ENCODE results near the gene C19orf53.
"Not testable (repeated sequence)": the region's sequence is repeated elsewhere in the genome, so short reads cannot be mapped to it uniquely, and the experiment has no call there.

C19orf53 gene

DNA sequence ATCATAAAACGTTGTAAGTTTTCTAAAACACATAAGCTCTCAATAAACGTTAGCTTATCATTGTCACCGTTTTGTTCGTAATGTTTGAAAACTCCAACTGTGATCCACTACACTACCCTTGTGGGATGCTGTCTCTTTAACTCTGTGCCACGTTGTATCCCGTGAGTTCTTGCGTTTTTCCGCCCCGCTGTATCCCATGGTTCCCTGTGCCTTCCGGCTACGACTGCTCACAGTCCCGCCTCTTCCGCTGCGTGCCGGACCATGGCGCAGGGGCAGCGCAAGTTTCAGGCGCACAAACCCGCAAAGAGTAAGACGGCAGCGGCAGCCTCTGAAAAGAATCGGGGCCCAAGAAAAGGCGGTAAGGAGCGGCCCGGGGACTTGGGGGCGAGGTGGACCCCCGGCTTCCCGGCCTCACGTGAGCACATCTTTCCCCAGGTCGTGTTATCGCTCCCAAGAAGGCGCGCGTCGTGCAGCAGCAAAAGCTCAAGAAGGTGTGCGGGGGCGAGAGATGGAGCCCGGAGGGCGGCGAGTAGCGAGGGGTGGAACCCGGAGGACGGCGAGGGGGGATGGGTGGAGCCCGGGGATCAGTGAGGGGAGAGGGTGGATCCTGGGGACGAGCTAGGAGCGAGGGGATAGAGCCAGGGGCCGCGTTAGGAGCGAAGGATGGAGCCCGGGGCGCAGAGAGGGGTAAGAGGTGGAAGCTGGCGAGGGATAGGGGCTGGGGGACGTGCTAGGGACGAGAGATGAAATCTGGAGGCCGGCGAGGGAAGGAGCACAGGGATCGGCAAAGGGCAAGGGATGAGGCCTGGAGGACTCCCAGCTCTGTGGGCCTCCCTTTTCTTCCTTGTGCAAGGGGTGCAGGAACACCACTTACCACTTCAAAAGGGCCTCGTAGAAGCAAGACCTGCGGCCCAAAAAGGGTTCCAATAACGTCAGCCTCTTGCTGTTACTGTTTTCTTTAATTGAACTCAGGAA is at the start of gene C19orf53:
Gene C19orf53, plus strand, starts transcription at position 240 of the 975 bp plus-strand sequence. Its CDS starts 22 bp downstream, at position 262.
- DNase-seq (ENCODE audit: low spot score): peak; percentile 91

DNA sequence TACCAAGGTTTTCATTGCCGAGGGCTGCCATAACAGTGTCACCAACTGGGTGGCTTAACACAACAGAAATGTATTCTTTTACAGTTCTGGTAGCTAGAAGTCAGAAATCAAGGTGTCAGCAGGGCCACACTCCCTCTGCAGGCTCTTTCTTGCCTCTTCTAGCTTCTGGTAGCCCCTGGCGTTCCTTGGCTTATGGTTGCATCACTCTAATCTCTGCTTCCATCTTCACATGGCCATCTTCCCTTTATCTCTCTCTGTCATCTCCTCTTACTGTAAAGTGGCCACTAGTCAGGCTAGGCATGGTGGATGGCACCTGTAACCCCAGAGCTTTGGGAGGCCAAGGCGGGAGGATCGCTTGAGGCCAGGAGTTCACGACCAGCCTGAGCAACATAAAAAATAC is 47.9 kb upstream of the C19orf53 start:
- no peak for DNase-seq (ENCODE audit: low spot score)

DNA sequence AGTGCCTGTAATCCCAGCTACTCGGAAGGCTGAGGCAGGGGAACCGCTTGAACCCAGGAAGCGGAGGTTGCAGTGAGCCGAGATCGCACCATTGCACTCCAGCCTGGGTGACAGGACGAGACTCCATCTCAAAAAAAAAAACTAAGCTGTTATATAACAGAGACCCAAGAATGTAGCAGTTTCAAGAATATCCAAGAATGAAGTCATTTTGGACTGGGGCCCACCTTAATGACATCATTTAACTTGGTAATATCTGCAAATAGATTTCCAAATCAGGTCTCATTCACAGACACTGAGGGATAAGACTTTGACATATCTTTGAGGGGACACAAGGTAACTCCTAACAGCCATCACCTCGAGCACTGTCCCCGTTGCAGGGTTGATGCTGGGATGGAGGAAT is 46.5 kb upstream of the C19orf53 start:
- DNase-seq (ENCODE audit: low spot score): no peak

DNA sequence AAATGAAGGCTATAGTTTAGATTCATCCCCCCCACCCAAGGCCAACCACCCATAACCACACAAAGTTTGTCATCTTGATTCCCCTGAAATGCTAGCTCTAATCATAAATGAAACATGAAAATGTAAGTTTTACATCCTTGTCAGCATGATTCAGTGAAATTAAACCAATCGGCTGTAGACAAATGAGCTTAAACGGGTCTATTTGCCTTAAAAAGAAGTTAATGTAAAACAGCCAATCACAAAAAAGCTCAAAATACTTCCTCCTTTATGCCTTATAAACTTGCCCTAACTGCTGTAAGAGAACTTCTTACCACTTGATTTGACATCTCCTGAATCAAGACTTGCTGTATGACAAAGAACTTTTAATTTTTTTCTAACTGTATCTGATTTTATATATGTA is 44.4 kb upstream of the C19orf53 start:
- peak; percentile 50 for DNase-seq (ENCODE audit: low spot score)

DNA sequence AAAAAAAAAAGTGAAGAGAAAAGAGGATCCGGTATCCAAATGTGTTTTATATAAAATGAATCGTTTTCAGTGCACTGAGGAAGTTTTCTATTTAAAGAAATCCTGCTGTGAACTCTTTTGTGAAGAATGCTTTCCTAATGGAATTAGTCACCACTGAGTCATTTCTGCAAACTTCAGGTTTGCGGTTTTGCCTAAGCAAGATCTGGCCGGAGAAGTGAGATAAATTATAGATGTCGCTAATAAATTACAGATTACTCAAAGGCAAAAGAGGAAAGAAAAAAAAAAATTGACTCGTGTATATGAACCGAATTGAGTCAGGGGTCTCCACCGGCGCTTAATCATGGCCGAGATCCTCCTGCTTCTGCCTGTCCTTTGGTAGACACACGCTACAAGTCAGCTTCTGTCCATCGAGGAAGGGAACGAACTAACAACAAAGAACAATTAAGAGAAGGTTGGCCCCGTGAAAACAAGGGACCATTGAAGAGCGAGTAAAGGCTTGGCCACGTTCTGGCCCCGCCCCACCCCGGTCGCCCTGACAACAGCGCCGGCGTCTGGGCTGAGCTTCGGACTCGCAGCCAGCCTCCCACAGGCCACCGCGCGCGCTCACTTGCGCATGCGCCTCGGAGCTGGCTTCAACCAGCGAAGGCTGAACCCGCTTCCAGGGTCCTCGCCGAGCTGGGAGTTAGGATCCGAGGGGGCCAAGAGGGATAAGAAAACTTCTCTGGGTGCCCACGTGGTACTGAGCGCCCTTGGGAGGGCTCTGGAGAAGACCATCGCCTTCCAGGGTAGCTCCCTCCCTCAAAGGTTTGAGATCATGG is 42.9 kb upstream of the C19orf53 start:
- DNase-seq (ENCODE audit: low spot score): peak; percentile 95

DNA sequence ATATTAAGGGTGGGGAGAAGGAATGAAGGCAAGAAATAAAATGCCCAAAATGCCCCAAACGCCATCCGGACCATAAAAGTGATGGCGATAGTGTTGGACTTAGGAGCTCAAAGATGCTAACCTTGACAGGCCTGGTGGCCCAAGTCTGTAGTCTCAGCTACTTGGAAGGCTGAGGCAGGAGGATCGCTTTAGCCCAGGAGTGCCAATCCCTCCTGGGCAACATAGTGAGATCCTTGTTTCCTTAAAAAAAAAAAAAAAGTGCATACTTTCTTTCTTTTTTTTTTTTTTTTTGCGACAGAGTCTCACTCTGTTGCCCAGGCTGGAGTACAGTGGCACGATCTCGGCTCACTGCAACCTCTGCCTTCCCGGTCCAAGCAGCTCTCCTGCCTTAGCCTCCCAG is 41.9 kb upstream of the C19orf53 start:
- no peak for DNase-seq (ENCODE audit: low spot score)

DNA sequence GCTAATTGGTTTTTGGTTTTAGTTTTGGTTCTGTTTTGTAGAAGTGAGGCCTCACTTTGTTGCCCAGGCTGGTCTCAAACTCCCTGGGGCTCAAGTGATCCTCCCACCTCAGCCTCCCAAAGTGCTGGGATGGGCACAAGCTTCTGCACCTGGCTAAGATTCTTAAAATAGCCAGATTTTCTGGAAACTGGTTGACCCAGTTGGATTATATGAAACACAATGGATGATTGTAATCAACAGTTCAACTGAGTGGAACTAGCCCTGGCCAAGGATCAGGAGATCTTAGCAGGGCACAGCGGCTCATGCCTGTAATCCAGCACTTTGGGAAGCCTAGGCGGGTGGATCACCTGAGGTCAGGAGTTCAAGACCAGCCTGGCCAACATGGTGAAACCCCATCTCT is 39.5 kb upstream of the C19orf53 start:
- no peak for DNase-seq (ENCODE audit: low spot score)

DNA sequence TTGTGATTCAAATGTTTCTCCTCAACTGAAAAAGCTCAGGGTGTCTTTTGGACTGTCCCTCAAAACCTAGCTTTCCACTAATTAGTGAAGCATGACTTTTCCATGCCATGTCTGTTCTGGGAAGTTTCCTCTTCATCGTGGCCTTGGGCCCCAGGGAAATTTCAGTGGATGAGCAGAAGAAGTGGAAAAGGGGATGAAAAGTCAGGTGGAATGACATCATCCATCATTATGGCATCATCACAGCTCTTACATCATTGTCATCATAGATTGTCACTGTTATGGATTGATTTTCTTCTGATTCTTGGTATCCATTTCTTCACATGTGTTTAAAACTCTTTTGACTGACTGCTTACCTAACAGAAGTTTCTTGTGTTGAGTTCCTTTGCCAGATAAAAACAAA is 36.2 kb upstream of the C19orf53 start:
- no peak for DNase-seq (ENCODE audit: low spot score)

DNA sequence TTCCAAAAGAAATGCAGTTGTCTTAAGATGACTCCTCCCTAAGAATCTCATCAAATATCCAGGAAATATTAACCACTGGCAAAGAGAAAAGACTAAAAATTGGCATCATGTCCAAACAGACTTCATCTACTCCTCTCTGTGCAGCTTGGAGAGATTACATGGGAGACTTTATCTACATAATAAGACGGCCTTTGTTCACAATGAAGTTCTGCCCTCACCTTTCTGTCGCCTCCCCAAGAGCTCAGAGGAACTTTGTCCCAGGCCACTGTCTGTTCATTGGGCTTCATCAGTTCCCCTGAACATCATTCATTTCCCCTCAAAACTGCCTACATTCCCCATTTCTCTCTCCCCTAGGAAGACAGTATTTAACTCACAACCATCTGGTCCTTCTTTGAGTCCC is 32.4 kb upstream of the C19orf53 start:
- no peak for DNase-seq (ENCODE audit: low spot score)

DNA sequence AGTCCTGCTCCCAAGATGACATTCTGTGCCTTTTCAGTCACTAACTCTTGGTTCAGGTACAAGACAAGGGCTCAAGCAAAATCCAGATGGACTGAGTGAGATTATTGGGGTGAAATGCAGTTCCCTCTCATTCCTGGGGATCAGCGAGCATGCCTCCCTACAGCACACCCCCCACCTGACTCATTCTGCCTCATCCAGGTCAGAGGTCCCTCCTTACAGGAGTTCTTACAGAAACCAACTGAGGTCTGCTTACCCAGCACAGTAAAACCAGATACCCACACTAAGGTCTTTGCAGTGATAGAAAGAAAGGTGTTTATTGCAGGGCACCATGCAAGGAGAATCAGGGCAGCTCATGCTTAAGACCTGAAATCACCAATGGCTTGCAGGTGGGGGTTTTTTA is 31.5 kb upstream of the C19orf53 start:
- no peak for DNase-seq (ENCODE audit: low spot score)

DNA sequence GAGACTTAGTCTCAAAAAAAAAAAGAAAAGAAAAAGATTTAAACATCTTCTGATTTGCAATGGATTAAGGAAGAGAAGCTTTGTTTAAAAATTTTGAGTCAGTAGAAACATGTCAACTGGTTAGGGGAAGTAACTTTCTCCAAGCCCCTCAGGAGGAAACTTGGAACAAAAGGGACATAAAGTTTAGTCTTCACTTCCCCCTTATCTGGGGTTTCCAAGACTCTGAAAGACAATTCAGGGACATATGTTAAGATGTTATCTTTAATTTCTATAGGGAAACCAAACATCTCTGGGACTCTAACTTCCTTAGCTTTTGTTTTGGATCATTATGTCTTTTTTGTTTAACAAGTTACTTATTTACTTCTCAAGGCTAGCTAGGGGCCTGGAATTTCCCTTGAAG is 30.1 kb upstream of the C19orf53 start:
- DNase-seq (ENCODE audit: low spot score): no peak

DNA sequence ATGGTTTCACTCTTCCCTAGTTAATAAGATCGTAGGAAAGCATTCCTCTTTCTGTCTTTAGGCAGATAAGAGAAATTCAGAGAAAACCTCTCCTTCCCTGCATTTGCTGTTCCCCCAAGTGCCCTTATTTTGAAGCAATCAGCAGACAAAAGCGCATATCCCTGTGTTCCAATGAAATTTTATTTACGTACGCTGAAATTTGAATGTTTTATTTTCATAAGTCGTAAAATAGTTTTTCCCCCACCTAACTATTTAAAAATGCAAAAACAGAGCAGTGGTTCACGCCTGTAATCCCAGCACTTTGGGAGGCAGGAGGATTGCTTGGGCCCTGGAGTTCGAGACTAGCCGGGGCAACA is 27.2 kb upstream of the C19orf53 start:
- DNase-seq (ENCODE audit: low spot score): no peak

DNA sequence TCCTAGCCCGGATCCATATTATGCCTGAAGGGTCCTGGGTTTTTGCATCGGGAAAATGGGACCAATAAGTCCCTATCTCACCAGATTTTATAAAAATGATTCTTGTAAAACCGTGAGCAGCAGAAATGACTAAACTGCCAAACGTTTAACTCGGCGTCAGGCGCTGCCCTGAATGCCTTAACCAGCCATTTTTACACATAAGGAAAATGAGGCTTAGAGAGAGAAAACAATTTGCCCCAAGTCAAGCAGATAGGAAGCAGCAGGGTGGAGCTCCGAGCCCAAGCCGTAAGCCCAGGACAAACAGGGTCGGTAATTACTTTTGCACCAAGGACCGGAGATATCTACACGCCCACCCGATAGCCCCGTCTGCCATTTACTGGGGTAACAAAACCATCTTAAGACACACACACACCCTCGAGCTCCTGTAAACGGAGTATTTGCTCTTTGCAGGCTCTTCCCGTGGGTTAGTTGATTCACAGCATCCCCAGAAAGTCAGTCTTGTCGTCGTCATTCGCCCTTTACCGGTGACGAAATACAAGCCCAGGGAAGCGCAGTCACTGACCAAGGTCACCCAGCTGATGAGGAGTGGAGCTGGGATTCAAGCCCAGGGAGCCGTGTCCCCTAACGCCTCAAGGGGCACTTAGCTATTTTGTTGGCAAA is 26.0 kb upstream of the C19orf53 start:
- DNase-seq (ENCODE audit: low spot score): peak; percentile 25

DNA sequence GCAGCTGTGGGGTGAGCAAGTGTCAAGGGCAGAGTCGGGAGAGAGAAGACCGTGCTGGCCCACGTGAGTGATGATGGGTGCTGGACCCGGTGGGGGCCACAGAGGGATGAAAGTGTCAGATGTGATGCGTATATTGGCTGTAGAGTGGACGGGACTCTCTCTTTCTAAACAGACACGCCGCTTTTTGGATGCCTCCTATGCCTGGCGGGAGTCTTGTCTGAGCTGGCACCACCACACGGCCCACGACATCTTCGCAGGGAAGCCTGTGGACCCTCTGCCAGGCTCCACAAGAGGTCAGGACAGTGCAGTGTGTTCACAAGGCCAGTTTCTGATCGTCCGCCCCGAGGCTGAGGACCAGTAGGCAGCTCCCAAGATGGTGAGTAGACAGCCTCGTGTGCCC is 22.8 kb upstream of the C19orf53 start:
- no peak for DNase-seq (ENCODE audit: low spot score)

DNA sequence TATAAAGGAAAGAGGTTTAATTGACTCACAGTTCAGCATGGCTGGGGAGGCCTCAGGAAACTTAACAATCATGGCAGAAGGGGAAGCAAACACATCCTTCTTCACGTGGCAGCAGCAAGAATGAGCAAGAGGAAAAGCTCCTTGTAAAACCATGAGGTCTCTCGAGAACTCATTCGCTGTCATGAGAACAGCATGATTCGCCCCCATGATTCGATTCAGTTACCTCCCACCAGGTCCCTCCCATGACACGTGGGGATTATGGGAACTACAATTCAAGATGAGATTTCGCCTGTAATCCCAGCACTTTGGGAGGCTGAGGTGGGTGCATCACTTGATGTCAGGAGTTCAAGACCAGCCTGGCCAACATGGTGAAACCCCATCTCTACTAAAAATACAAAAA is 20.6 kb upstream of the C19orf53 start:
- not testable (repeated sequence) for DNase-seq (ENCODE audit: low spot score)

DNA sequence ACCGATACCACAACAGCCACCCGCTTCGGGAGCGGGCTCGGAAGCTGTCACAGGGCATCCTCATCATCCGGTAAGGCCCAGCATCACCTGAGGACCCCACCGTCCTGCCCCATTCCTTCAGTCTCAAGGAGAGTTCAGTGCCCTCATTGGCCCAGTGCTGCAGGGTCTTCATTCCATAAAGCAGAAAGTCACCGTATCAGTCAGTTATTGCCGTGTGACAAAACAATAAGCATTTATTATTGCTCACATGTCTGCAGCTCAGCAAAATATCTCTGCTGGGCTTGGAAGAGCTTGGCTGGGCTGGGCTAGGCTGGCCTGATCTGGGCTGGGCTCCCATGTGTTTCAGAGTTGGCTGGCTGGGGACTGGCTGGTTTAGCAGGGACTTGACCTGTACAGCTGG is 18.0 kb upstream of the C19orf53 start:
- no peak for DNase-seq (ENCODE audit: low spot score)

DNA sequence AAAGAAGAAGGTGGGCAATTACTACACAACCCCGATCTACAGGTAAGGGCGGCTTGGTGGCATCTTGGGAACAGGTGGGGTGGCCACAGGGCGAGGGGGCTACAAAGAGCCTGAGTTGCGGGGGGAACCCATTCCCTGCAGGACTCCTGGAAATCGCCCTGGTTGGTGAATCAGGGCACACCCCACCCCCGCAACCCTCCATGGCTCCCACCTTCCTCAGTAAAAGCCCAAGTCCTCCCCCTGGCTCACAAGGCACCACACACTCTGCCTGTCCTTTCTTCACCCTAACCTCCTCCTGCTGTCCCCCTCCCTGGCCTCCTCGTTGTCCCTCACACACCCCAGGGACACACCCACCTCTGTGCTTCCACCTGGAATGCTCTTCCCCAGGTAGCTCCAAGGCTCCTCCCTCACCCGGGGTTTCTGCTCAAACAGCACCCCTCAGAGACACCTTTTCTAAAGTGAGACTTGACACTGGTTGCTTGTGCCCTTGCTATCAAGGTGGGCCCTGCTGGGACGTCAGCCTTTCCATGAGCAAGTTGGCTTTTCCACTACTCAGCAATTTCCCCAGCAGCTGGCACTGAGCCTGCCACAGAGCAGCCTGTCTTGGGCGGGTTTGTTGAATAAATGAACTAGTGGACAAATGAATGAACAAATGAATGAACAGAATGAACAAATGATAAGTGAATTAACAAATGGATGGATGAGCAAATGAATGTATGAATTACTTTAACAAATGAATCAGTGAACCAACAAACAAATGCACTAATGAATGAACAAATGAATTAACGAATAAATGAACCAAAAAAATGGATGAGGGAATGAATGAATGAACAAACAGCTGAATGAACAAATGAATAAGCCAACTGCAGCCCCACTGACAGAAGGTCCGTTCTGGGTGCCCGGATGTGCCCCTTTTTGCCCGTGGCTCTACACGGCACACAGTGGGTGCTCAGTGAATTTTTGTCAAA is 16.2 kb upstream of the C19orf53 start:
- DNase-seq (ENCODE audit: low spot score): no peak

DNA sequence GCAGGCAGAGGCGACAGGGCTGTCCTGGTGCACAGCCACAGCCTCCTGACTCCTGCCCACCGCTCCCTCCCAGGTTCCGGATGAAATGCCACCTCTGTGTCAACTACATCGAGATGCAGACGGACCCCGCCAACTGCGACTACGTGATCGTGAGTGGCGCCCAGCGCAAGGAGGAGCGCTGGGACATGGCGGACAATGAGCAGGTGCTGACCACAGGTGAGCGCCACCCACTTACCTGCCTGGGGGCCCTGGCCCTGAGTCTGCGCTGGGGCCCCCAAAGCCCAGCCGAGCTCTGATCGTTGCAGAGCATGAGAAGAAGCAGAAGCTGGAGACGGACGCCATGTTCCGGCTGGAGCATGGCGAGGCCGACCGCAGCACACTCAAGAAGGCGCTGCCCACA is 15.5 kb upstream of the C19orf53 start:
- DNase-seq (ENCODE audit: low spot score): no peak

DNA sequence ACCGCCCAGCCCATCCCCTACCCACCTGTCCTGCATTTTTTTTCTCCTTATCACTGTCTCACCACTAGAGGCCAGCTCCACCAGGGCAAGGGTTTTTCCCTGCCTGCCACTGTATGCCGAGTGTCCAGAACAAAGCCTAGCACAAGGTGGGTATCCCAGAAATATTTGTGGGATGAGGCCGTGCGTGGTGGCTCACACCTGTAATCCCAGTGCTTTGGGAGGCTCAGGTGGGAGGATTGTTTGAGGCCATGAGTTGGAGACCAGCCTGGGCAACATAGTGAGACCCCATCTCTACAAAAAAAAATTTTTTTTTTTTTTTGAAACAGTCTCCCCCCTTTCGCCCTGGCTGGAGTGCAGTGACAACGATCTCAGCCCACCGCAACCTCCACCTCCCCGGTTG is 12.8 kb upstream of the C19orf53 start:
- no peak for DNase-seq (ENCODE audit: low spot score)

DNA sequence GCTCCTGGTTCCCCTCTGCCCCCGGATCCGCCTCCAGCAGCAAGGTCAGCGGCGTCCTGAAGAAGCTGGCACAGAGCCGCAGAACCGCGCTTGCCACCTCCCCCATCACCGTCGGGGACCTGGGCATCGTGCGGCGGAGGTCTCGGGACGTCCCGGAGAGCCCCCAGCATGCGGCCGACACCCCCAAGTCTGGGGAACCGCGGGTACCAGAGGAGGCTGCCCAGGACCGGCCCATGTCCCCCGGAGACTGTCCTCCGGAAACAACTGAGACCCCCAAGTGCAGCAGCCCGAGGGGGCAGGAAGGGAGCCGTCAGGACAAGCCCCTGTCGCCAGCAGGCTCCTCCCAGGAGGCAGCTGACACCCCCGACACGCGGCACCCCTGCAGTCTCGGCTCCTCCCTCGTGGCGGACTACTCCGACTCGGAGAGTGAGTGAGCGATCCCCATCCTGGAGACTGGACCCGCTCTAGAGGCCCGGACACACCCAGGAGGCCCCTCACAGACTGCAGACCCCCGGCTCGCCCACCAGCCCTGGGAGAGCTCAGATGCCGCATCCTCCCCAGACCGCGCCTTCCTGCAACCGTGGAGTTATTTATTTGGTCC is 11.5 kb upstream of the C19orf53 start:
- DNase-seq (ENCODE audit: low spot score): no peak

DNA sequence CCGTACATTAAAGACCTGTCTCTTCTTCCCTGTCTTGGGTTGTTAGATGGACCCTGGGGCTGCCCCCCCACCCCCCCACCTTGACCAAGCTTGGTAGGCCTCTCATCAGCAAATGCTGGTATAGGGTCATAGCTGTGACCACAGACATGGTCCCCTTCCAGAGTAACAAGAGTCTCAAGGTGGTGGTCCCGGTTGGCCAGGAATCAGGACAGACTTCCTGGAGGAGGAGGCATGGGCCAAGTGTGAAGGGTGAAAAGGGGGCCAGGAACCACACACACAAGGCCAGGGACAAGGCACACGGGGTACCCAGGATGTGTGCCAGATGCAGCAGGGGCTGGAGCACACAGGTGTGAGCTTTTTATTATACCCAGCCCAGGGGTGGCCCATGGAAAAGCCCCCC is 11.0 kb upstream of the C19orf53 start:
- DNase-seq (ENCODE audit: low spot score): no peak

All from hematopoietic multipotent progenitor cell treated with erythropoietin and hydrocortisone succinate and interleukin-3 and kit ligand, for 15 days (in vitro differentiated cells).